ENCODE measurements around the gene CADM1.

The CADM1 gene

DNA sequence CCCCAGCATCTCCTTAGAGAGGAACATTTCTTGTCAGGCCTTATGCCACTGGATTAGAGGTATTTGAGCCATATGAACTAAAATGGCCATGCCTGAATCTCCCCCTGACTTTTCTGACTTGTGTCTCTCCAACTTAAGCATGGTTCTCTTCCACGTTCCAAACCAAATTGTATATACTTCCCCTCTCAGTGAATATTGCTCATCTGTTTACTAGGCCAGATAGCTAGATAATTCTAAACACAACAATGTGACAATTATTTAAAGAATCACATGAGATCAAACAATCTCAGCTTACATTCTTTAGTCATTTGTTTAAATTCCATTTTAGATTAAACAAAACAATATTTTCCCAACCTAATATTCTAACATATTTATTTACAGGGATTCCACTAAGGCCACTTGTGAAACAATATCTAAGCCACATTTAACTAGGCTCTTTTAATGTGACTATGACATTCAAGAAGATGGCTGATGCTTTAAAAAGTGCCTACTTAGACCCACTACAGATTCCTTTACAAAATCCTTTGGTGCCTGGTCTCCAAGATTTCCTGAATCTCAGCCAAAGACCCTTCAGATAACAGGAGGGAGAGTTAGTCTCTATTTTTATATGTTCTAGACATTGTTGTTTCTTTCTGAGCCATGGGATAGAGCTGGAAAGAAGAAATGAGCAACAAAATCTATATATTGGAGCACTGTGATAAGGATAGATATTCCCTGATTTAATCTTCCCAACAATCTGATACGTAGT lies 105.7 kb downstream of the CADM1 start:
- DNase-seq (no peak), ATAC-seq (no peak)

DNA sequence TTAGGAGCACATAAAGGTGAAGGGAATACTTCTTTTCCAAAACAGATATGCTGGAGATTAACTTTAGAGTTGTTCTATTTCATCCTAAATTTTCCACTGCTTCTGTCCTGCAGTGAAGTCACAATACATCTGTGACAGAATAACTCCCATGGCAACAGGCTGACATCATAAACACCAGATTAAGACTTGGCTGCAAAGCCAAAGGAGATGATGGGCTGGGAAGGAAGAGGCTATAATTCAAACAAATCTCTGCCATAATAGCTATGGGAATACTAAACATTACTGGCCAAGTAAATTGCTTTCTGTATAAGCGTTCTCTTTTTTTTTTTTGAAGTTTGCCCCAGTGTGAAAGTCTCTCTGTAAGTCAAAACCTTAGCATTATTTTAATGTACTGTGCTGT lies 107.7 kb downstream of the CADM1 start:
- ATAC-seq (no peak), DNase-seq (no peak)

DNA sequence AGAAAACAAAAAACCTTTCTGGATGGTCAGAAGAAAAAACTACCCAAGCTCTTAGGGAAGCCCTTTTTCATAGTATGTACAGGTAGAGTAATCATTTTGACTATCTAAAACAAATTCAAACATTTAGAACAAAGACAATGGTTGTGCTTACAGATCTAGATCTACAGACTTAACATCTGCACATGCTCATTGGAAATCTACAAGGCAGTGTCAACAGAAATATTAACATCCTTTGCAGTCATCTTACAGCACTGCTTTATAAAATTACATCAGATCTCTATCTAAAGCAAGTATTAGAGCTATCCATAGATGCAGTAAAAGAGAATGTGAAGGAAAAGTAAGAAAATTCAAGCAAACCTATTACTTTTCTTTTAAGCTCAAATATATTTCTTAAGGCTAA lies 110.3 kb downstream of the CADM1 start:
- ATAC-seq (no peak), DNase-seq (no peak)

DNA sequence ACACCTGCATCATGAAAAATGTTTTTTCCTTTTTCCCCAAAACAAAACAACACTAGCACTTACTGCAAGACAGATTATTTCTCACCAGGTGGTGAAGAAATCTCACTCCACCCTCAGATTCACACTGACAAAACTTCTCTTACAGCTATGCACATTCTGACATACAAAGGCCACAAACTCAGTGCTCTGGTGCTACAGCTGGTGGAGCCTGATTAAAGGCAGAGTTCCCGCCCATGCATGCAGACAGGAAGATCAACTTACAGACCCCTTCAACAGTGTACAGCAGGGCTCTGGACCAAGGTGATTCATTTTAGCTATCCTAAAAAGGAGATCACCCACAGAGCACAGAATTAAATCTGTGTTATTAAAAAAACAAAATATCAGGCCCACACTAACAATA lies 112.6 kb downstream of the CADM1 start:
- no peak for ATAC-seq
- DNase-seq, result no peak

DNA sequence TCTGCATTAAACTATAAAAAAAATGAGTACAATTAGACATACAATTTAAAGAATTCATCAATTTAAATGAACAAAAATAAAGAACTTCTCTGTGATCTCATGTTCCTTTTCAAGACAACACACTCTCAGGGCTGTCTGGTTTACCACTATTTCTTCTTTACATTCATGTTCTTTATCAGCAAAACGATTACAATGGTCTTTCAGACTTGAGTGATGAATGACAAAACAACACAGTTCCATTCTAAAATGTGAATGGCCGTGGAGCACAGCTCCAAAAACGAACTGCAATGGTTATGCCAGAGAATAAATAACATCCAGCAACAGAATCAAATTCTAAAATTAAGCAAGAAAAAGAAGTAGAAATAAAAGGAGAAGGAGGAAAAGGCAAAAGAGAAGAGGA lies 113.1 kb downstream of the CADM1 start:
- no peak for DNase-seq
- ATAC-seq, result no peak

DNA sequence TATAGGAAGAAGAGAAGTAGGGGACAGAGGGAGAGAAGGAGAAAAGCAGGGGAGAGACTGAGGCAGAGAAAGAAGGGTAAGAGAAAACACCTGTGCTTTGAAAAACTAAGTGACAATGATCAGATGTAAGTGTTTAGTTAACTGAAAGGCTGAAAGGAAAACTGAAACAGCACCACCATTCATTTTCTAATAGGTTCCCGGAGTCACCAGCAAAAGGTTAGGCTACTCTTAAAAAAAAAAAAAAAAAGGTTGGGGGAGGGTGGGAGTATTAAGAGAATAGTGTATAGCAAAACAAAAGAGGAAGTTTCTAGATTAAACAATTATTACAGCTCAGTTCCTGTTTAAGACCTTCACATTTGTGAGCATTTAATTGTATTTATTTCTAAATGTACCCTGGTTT lies 113.8 kb downstream of the CADM1 start:
- no peak for DNase-seq
- no peak for ATAC-seq

DNA sequence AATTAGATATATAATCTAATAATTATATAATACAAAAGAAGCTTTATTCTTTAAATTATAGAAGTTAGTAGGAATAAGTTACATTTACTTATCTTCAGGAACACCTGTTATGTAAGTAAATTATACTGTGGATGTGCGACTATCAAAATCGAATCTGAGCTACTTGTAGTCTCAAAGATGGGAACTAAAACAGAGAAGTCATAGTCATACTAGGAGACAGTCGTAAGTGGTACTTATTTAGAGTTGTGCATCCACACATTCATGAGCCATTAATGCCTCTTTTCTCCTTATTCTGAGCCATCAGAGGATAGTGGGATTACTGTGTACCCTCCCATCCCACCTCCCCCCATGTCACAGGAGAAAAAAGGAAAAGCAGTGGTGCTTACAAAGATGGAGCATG lies 114.4 kb downstream of the CADM1 start:
- ATAC-seq (no peak), DNase-seq (no peak)

DNA sequence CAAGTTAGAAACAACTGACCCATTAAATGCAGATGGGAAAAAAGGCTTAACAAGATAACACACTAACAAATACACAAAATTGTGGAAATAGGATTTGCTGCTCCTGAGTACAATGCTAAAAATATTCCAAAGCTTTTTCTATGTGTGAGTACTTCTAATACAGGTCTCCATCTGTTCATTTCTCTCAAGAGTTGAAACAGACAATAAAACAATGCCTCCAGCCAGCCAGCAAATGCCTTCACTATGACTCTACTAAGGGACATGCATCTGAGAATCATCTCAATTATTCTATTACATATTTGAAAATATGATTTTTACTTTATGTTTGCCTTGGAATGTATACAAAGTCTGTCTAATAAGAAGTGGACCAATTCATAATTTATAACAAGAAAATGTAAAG lies 119.0 kb downstream of the CADM1 start:
- ATAC-seq, result no peak
- no peak for DNase-seq

DNA sequence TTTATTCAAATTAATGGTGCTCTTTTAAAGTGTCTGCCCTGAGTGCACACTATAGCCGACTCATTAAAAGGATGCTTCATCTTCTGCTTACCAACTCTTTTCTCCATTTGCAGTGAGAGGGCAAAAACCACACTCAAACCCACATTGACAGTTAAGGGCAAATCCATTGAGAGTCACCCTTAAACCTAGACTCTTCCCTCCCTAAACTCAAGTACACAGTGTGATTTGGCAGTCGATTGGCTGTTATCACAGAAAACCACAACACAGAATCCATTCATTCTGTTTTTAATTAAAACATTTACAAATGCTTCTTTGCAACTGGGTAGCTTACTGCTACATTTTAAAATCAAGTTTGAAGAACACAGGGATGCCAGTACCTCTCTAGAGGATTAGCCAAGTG lies 120.0 kb downstream of the CADM1 start:
- ATAC-seq (no peak), DNase-seq (no peak)

DNA sequence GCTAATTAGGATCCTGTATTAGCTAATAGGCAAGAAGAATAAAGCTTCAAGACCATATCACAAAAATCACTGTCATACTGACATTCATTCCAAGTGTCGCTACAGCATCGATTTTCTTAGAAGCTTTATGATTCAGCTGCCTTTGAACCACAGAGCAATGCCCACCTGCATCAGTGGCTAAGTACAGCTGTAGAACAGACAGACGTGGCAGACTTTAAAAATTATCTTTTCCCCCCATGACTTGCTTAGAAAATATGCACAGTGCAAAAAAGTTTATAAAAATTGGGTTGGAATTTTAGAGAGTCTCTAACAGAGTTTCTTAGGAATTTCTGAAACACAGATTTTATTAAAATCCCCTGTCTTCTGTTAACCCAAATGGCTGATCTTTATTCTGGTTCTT lies 120.8 kb downstream of the CADM1 start:
- no peak for DNase-seq
- no peak for ATAC-seq

DNA sequence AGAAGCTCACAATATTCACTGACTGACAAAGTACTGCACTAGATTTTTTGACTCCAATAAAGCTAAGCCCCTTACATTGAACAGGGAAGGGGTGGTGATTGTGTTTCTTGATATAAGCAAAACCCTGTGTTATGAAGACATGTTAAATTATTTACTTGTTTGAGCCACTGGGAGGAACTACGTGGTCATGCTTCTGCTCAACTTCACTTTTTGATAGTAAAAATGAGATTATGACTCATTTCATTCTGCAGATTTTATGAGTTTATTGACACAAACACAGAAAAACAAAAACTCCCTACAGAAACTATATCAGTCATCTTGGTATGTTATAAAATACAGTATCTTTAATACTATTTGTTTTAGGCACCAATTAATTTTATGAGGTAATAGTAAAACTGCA lies 124.7 kb downstream of the CADM1 start:
- DNase-seq (no peak), ATAC-seq (no peak)

DNA sequence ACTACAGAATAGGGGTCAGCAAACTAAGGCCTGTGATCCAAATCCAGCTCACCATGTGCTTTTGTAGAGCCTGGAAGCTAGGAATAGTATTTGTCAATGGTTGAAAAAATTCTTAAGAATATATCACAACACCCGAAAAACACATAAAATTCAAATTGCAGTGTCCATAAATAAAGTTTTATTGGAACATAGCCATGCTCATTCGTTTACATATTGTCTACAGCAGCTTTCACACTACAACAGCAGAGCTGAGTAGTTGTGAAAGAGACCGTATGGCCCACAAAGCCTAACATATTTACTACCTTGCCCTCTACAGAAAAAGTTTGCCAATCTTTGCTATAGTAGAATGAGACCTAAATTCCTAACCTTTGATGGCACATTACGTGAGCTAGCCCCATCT lies 125.7 kb downstream of the CADM1 start:
- ATAC-seq (no peak), DNase-seq (no peak)

DNA sequence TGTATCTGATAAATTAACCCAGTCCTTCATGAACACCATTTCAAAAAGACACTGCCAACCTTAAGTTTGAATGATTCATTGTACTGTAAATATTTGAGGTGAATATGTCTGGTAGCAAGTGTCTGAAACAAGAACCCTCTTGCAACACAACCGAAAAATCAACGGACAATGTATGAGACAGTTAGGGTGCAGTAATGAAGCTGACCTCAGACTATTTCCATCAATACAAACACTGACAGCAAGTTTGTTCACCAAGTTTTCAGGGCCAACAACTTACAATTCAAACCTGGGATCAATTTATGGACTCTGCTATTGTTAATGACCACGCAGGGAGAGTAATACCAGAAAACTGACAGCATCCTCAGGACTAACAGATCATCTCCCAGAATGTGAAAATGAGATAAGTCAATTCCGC lies 126.3 kb downstream of the CADM1 start:
- no peak for ATAC-seq
- DNase-seq, result no peak

DNA sequence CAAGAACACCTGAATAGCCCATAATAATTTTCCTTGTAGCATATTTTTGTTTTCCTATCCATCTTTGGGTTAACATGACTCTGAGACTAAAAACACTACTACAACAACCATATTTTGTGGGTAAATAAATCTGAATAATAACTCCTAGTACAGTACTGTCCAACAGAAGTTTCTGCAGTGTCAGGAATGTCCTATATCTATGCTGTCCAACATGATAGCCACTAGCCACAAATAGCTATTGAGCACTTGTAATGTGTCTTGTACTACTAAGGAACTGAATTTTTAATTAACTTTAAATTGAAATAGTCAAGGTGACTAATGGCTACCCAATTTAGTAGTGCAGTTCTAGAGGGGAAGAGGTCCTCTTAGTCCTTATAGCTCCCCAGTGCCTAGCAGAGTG lies 135.6 kb downstream of the CADM1 start:
- no peak for ATAC-seq
- DNase-seq, result no peak

DNA sequence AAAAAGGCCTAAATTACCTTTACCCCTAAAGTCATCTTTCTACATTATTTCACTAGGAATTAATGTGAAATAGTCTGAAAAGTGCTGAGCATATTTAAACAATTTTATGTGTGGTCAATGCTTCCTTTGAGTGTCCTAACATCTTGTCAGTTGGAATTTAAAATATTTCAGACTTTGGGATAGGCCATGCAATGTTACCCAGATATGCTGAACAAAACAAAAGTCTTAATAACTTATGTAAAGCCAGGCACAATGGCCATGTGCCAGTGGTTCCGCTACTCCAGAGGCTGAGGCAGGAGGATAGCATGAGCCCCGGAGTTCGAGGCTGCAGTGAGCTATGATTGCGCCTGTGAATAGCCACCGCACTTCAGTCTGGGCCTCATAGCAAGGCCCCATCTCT lies 137.4 kb downstream of the CADM1 start:
- ATAC-seq (no peak), DNase-seq (no peak)

DNA sequence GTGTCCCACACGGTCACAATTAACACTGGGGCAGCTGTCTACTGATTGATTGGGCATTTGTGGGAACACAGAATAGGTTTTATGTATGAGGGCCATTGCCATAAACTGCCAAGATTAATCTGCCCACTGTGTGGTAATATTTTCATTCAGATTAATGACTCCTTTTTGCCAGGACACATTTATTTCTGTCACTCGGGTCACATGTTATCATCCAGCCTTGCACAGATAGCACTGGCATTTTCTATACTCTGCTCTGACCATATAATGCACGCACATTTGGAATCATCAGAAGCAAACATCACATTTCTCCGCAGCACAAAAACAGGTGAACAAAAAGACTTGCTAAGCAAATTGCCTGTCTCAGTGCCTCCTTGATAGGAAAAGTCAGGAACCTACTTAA lies 138.3 kb downstream of the CADM1 start:
- no peak for ATAC-seq
- DNase-seq, result no peak

DNA sequence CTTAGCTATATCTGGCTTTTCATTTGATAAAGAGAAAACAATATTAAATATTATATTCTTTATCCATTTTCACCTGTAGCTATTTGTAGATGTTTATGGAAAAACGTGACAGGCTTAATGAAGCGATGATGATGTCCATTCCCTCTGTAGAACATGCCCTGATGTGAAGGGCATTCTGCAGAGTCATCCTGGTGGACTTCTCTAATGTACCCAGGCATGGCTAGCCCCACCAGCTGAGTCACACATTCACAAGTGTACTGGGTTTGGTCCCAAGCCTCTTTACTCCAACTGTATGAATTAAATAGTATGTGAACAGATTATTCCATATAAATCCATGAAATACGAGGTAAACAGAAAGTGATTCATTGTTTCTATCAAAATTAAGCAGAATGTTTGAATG lies 139.3 kb downstream of the CADM1 start:
- no peak for DNase-seq

DNA sequence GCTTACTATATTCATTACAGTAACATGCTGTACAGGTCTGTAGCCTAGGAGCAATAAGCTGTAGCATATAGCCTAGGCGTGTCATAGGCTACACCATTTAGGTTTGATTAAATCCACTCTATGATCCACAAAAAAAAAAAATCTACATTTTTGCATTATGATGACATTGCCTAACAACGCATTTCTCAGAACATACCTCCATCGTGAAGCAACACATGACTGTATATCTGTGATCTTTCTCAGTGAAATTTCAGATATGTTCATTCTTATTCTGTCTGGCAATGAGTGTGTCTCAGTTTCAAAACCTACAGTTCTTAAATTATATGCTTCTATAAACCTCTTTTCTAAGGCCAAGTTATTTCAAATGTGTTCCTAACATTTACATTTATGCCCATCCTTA lies 140.3 kb downstream of the CADM1 start:
- no peak for ATAC-seq

More for the DNA sequence above, 139.3 kb downstream of the CADM1 start:
- no peak for ATAC-seq

DNA sequence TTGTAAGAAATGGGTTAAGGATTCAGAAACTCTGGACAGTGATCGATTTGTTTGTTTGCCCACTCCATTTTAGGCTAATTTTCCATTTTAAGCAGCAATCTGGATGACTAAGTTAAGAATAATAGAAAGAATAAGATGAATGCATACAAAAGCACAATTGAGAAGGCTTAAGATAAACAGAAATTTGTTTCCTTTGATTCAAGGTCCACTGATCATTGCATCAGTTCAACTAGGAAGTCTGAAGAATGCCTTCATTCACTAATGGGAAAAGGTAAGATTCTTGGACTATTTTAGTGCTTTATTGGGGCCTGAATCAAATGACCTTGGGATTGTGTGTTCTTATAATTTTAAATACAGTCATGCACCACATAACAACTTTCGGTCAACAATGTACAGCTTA lies 140.8 kb downstream of the CADM1 start:
- ATAC-seq, result no peak
- DNase-seq, result no peak

More for the DNA sequence above, 140.3 kb downstream of the CADM1 start:
- DNase-seq, result no peak

DNA sequence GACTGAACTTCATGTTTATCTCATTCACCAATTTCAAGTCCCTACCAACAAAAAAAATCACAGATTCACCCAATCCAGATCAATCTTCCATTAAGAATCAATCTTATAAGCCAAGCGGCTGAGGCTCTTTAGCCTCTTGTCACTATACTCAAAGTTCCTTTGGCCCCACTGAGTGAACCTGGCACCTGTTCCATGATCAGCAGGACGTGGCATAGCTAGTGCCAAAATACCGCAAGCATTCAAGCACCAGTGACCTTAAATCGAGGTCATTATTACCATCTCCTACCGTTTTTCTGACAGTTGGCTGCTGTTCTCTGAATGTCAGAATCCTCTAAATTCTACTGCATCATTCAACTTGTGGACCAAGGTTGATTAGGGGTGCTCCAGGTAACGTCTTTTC lies 141.2 kb downstream of the CADM1 start:
- ATAC-seq, result no peak
- DNase-seq, result no peak

DNA sequence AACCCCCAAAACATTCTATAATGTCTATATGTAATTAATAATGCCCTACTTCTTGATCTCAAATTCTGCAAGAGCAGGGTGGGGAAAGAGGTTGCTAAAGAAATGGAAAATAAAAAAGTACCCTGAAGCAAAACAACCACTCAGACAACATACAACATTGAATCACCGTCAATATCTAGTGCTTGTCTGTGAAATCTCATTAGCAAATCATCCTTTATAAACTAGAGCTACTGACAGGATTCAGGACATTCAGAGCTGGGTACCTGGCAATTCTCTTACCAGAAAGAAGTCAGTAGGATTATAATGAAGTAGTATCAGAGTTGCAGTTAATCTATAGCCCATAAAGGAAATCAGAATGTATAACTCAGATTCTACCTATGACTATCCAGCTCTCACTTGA lies 143.2 kb downstream of the CADM1 start:
- no peak for ATAC-seq
- DNase-seq, result no peak

DNA sequence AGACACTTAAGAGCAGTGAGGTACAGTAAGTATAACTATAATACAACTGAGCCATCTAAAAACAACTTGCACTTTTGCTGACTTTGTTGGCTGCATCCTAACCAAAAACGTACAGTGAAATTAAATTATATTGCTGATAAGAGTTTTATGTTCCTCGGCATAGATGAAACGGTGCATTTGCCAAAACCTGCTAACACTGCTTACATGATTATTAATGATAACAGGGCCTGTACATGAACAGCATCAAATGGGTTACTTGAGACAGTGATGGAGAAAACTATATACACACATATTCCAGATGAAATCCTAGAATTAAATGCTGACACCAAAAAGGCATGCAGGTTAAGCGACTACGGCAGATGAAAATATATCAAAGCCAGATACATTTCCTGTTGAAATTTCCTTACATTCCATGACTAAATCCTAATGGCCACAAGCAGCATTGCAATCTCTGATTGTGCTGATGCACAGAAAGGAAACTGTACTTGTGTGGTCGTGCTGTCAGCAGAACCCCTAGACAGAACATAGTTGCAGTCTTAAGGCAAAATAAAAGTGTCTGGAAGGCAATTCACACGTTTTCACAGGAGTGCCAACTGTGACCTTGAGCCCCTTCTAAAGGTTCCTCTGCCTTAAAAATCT lies 143.9 kb downstream of the CADM1 start:
- ATAC-seq (no peak), DNase-seq (no peak)

DNA sequence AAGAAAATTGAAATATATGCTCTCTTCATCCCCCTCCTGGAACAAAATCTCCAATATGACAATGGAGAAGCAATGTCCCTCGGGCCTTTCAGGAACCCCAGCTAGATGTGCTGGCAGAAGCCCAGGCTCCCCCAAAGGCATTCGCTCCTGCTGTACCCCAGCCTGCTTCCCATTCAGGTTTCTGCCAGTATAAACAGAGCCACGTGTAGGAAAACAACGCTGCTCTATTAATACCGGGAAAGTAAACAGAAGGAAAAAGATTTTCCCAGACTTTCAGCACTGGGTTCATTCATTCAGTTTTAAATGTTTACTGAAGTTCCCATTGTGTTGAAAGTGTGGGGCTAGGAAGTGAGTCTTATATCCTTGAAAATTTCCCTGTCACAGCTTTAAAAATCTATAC lies 147.1 kb downstream of the CADM1 start:
- ATAC-seq (no peak), DNase-seq (no peak)

DNA sequence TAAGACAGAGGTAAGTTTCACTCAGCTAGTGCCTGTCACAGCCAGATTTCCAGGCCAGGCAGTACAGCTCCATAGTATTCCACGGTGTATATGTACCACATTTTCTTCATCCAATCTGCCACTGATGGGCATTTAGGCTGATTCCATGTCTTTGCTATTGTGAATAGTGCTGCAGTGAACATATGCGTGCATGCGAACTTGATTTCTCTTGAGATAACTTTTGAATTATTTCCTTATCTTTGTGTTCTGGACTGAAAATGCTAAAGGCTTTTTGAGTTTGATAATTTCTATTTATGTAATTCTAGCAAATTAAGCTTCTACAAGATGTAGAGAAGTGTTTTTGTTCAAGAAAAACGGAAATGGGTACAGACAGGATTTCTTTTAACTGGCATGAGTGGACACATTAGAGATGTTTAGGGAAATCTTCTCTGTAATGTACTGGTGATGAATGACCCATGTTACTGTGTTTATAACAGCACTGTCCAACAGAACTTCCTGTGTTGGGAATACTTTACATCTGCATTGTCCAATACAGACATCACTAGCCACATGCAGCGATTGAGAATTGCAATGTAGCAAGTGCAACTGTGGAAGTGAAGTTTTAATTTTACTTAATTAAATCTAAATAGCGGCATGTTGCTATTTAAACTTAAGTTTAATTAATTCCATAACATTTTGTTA lies 151.3 kb downstream of the CADM1 start:
- DNase-seq (no peak), ATAC-seq (no peak)
